WERI-Rb-1 (cell line): ENCODE results near the gene IRAK3.

ENCODE experiments used
- DNase-seq: peaks from one replicate; pipeline ENCODE4 v3.0.0-alpha.2; 2020
- H3K27ac ChIP-seq: fragments of 250-450 bp; sonication (Bioruptor Pico); 2 replicates; pipeline ENCODE4 v1.5.1; 2020; ENCODE audit warnings: mild to moderate bottlenecking, moderate library complexity
- H3K27me3 ChIP-seq: fragments of 250-450 bp; sonication (Bioruptor Pico); 2 replicates; pipeline ENCODE4 v1.5.1; 2021; ENCODE audit warnings: mild to moderate bottlenecking, low read depth, moderate library complexity; ENCODE audit not compliant: insufficient read depth, severe bottlenecking
- H3K36me3 ChIP-seq: fragments of 250-450 bp; sonication (Bioruptor Pico); 2 replicates; pipeline ENCODE4 v1.5.1; 2020; ENCODE audit warnings: mild to moderate bottlenecking, moderate library complexity
- H3K4me3 ChIP-seq: 2 replicates; pipeline ENCODE4 v1.5.1; 2011; ENCODE audit warnings: low read depth, mild to moderate bottlenecking, control low read depth, low read length
- H3K9me3 ChIP-seq: fragments of 250-450 bp; sonication (Bioruptor Pico); 2 replicates; pipeline ENCODE4 v1.5.1; 2021; ENCODE audit warnings: mild to moderate bottlenecking, moderate library complexity; ENCODE audit not compliant: severe bottlenecking
- TF ChIP-seq, protein P1 (sequence below): IDR thresholded peaks from 2 replicates; pipeline ENCODE4 v1.5.1; 2011; ENCODE audit warnings: low read depth, mild to moderate bottlenecking, control low read depth, inconsistent platforms, low read length

The IRAK3 gene

DNA sequence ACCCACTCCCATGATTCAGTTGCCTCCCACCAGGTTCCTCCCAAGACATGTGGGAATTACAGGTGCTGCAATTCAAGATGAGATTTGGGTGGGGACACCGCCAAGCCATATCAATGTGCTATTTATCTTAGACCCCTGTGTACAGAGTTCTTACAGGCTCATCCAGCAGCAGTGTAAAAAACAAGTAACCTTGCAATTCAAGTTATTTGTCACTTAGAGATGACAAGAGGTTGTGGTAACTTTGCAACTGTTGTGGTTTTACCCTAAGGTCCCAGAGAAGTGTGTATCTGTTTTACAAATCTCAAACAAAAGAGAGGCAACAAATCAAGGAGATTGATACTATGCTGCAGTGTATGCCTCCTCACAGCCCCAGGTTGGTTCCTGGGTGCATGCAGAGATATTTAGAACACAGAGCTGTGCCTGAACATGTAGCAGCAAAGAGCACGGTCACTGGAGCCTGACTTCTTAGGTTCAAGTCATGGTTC, 101.7 kb downstream of the IRAK3 start:
- Histone ChIP-seq H3K36me3 (no peaks in the 10 kb centered on the region), H3K4me3 (no peak overlapping the region), H3K27me3 (no peaks in the 10 kb centered on the region), H3K9me3 (no peaks in the 10 kb centered on the region), H3K27ac (no peak overlapping the region)
- no peak for DNase-seq
- TF ChIP-seq, protein P1, sequence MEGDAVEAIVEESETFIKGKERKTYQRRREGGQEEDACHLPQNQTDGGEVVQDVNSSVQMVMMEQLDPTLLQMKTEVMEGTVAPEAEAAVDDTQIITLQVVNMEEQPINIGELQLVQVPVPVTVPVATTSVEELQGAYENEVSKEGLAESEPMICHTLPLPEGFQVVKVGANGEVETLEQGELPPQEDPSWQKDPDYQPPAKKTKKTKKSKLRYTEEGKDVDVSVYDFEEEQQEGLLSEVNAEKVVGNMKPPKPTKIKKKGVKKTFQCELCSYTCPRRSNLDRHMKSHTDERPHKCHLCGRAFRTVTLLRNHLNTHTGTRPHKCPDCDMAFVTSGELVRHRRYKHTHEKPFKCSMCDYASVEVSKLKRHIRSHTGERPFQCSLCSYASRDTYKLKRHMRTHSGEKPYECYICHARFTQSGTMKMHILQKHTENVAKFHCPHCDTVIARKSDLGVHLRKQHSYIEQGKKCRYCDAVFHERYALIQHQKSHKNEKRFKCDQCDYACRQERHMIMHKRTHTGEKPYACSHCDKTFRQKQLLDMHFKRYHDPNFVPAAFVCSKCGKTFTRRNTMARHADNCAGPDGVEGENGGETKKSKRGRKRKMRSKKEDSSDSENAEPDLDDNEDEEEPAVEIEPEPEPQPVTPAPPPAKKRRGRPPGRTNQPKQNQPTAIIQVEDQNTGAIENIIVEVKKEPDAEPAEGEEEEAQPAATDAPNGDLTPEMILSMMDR, result no peak

DNA sequence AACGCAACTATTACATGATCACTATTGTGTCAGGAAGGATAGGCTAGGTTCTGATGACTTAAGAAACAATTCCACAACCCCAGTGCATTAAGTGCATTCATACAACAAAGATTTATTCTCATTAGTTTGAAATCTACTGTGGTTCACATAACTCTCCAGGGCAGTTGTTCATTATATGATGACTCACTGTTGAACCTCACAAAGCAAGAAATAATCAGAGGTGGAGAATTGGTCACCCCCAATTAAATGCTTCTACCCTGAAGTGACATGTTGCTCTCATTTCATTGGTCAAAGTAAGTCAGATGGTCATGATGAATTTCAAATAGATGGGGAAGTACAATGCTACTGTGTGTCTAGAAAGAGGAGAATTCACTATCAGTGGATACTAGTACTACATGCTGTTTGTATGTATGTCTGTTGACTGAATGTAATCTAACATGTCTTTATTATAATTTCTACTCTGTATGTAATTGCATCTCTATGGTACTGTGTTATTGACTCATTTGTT, 107.2 kb downstream of the IRAK3 start:
- Histone ChIP-seq H3K9me3 (no peaks in the 10 kb centered on the region), H3K36me3 (no peaks in the 10 kb centered on the region)

DNA sequence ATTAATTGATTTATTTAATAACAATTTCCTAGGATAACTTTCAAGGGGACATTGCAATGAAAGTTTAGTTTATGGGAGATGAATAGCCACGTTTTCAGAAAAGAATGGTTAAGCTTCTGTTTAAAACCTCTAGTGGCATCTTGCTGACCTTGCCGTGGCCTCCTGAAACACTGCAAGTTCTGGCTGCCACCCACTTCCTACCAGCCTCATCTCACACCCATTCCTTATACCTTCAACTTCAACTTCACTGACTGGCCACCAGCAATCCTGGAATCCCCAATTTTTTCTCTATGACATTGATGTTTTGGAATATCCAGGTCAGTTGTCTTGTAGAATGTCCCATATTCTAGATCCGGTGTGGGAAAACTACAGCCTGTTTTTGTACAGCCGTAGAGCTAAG, 108.1 kb downstream of the IRAK3 start:
- TF ChIP-seq, protein P1, result no peak
- H3K27ac ChIP-seq, result no peak overlapping the region
- no peak for DNase-seq
- no peaks in the 10 kb centered on the region for H3K27me3 ChIP-seq
- no peaks in the 10 kb centered on the region for H3K36me3 ChIP-seq
- H3K4me3 ChIP-seq, result no peak overlapping the region
- H3K9me3 ChIP-seq, result no peaks in the 10 kb centered on the region

More for the DNA sequence above, 107.2 kb downstream of the IRAK3 start:
- TF ChIP-seq, protein P1, result no peak
- Histone ChIP-seq H3K4me3 (no peak overlapping the region), H3K27ac (no peak overlapping the region), H3K27me3 (no peaks in the 10 kb centered on the region)
- DNase-seq, result no peak

DNA sequence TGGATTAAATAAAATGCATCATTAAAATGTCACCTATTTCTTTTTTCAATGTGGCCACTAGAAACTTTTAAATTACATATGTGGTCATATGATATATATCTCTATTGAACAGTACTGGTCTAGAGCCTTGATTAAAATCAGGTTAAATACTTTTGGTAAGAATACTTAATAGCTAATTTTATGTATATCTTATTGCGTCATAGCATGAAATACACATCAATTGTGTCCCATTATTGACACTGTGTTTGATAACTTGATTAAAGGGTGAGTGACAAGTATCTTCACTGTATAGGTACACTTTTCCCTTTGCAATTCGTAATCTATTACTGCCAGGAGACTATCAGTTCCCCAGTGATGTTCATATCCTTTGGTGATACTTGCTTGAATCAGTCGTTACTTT, 108.9 kb downstream of the IRAK3 start:
- H3K27ac ChIP-seq, result no peak overlapping the region
- H3K4me3 ChIP-seq, result no peak overlapping the region
- H3K9me3 ChIP-seq, result no peaks in the 10 kb centered on the region
- no peaks in the 10 kb centered on the region for H3K27me3 ChIP-seq
- TF ChIP-seq, protein P1, result no peak
- DNase-seq, result no peak
- H3K36me3 ChIP-seq, result no peaks in the 10 kb centered on the region

DNA sequence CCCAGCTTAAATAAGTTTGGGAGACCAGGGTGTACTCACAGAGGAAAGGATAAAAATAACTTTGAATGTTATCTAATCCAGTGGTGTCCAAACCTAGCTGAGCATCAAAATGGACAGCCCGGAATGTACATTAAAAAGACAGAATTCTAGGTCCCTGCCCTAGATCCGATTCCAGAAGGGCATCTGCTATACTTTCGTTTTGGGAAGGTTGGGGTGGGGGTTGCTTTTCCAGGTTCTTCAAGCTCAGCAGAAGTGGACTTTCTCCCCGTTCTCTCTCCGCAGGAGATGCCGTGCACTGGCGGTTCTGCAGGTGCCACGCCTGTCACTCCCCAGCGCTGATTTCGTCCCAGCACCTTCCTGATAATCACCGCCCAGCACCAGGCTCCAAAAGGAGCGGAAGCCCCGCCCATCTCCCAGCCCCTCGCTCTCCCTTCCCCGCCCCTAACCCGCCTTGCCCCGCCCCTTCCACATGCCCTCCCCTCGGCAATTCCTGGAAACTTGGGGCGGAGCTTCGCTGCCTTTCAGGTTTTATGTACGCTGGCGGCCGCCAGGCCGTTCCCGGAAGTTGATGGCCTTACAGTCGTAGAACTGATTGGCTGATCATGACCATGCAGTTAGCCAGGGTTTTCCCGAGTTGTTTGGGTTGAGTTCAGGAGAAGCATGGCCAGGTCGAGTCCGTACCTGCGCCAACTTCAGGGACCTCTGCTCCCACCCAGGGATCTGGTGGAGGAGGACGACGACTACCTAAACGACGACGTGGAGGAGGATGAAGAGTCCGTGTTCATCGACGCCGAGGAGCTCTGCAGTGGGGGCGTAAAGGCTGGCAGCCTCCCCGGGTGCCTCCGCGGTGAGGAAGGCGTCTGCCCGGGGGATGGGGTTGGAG, 113.2 kb downstream of the IRAK3 start, which contains the start of gene HELB:
Gene HELB (plus strand): TSS at position 550 of the 883 bp plus-strand sequence. CDS start 111 bp downstream, at position 661.
- H3K9me3 ChIP-seq, result no peaks in the 10 kb centered on the region
- TF ChIP-seq, protein P1, result no peak
- peak within 1 kb of the TSS; percentile 67 for H3K27ac ChIP-seq
- peaks cover 3% of the 10 kb centered on the region; the same call in 1 of the 2 replicates for H3K36me3 ChIP-seq
- no peaks in the 10 kb centered on the region for H3K27me3 ChIP-seq
- H3K4me3 ChIP-seq, result peak within 1 kb of the TSS; percentile 97
- DNase-seq, result peak; percentile 98
